ENCODE results near the gene GPR55.

Gene GPR55

GRCh38 chr2:230887342-230887741 is 37.7 kb downstream of the GPR55 start:
- Histone ChIP-seq H3K27me3 (ENCODE audit: insufficient read depth, low read depth) (no peaks in the 10 kb centered on the region), H3K4me3 (IDR thresholded peaks at IDR 0.05; ENCODE audit: insufficient read depth, low read depth, low read length) (no peak overlapping the region), H3K79me2 (ENCODE audit: insufficient read depth, low read depth) (no peaks in the 10 kb centered on the region), H2AFZ (ENCODE audit: low read depth) (no peak overlapping the region), H3K4me1 (ENCODE audit: low read depth, poor library complexity, severe bottlenecking) (peaks cover 72% of the 10 kb centered on the region), H3K27ac (no peak overlapping the region), H3K36me3 (ENCODE audit: insufficient read depth) (no peaks in the 10 kb centered on the region), H4K20me1 (ENCODE audit: insufficient read depth) (no peaks in the 10 kb centered on the region), H3K4me2 (no peak overlapping the region), H3K9ac (no peak overlapping the region)
- TF ChIP-seq CTCF (conservative IDR thresholded peaks at IDR 0.05; ENCODE audit: low read depth, low read length): no peak

GRCh38 chr2:230886671-230887071 is 38.4 kb downstream of the GPR55 start:
- peaks cover 65% of the 10 kb centered on the region for H3K4me1 ChIP-seq (ENCODE audit: low read depth, poor library complexity, severe bottlenecking)
- H3K9ac ChIP-seq: no peak overlapping the region
- H2AFZ ChIP-seq (ENCODE audit: low read depth): no peak overlapping the region
- H3K4me3 ChIP-seq (IDR thresholded peaks at IDR 0.05; ENCODE audit: insufficient read depth, low read depth, low read length): no peak overlapping the region
- no peaks in the 10 kb centered on the region for H4K20me1 ChIP-seq (ENCODE audit: insufficient read depth)
- no peaks in the 10 kb centered on the region for H3K27me3 ChIP-seq (ENCODE audit: insufficient read depth, low read depth)
- H3K27ac ChIP-seq: no peak overlapping the region
- no peaks in the 10 kb centered on the region for H3K79me2 ChIP-seq (ENCODE audit: insufficient read depth, low read depth)
- no peaks in the 10 kb centered on the region for H3K36me3 ChIP-seq (ENCODE audit: insufficient read depth)
- H3K4me2 ChIP-seq: no peak overlapping the region
- no peak for TF ChIP-seq CTCF (conservative IDR thresholded peaks at IDR 0.05; ENCODE audit: low read depth, low read length)

GRCh38 chr2:230886206-230886605 is 38.8 kb downstream of the GPR55 start:
- Histone ChIP-seq H3K36me3 (ENCODE audit: insufficient read depth) (no peaks in the 10 kb centered on the region), H3K4me2 (no peak overlapping the region), H3K4me1 (ENCODE audit: low read depth, poor library complexity, severe bottlenecking) (peaks cover 60% of the 10 kb centered on the region), H3K79me2 (ENCODE audit: insufficient read depth, low read depth) (no peaks in the 10 kb centered on the region), H3K4me3 (IDR thresholded peaks at IDR 0.05; ENCODE audit: insufficient read depth, low read depth, low read length) (no peak overlapping the region), H3K9ac (no peak overlapping the region), H2AFZ (ENCODE audit: low read depth) (no peak overlapping the region), H3K27me3 (ENCODE audit: insufficient read depth, low read depth) (no peaks in the 10 kb centered on the region), H4K20me1 (ENCODE audit: insufficient read depth) (no peaks in the 10 kb centered on the region), H3K27ac (no peak overlapping the region)
- TF ChIP-seq CTCF (conservative IDR thresholded peaks at IDR 0.05; ENCODE audit: low read depth, low read length): no peak

- no peak overlapping the region for H3K9ac ChIP-seq
- H2AFZ ChIP-seq (ENCODE audit: low read depth): no peak overlapping the region
- H3K27ac ChIP-seq: no peak overlapping the region
- H3K4me3 ChIP-seq (IDR thresholded peaks at IDR 0.05; ENCODE audit: insufficient read depth, low read depth, low read length): no peak overlapping the region
- TF ChIP-seq CTCF (conservative IDR thresholded peaks at IDR 0.05; ENCODE audit: low read depth, low read length): no peak
- H3K79me2 ChIP-seq (ENCODE audit: insufficient read depth, low read depth): no peaks in the 10 kb centered on the region
- H3K36me3 ChIP-seq (ENCODE audit: insufficient read depth): no peaks in the 10 kb centered on the region
- H3K4me1 ChIP-seq (ENCODE audit: low read depth, poor library complexity, severe bottlenecking): peaks cover 54% of the 10 kb centered on the region
- no peak overlapping the region for H3K4me2 ChIP-seq
- H4K20me1 ChIP-seq (ENCODE audit: insufficient read depth): no peaks in the 10 kb centered on the region
- no peaks in the 10 kb centered on the region for H3K27me3 ChIP-seq (ENCODE audit: insufficient read depth, low read depth)
Observed at GRCh38 chr2:230885463-230886130, 39.4 kb downstream of the GPR55 start.

All from KMS-11 (cell line).